OCI-LY1 (cell line): Measurements from ENCODE around the gene CASQ2.

Source experiments
- CTCF ChIP-seq: fragments of 200-600 bp; sonication (generic), shearing (Covaris generic); IDR thresholded peaks from 2 replicates; pipeline ENCODE4 v1.5.1; 2017; ENCODE audit warnings: mild to moderate bottlenecking, antibody characterized with exemption, low read length, moderate library complexity, mixed read lengths
- EZH2 ChIP-seq: fragments of 200-600 bp; sonication (generic), shearing (Covaris generic); IDR thresholded peaks from 2 replicates; pipeline ENCODE4 v1.8.0; 2017; ENCODE audit warnings: borderline replicate concordance, mixed run types, mild to moderate bottlenecking, antibody characterized with exemption, low read length, moderate library complexity, mixed read lengths

- TF ChIP-seq EZH2 = no peak
- no peak for TF ChIP-seq CTCF
These were observed 89.3 kb downstream of the CASQ2 start for GRCh38 chr1:115679141-115679611.
